T-helper 2 cell treated with Interferon-gamma antibody and Interleukin-4, amounts not matched to agents 5 μg/mL and 100 μg/mL, for 36 hours (primary cell): ENCODE data around the gene BRICD5.
"Not testable (repeated sequence)": the region's sequence is repeated elsewhere in the genome, so short reads cannot be mapped to it uniquely, and the experiment has no call there.

Experiments used
- DNase-seq: peaks from one replicate; pipeline ENCODE4 v3.0.0; 2021; ENCODE audit warnings: low spot score
- H3K27ac Mint-ChIP-seq: one replicate; pipeline ENCODE4 v1.8.0; 2021; ENCODE audit warnings: mild to moderate bottlenecking, mixed read lengths
- H3K27me3 Mint-ChIP-seq: one replicate; pipeline ENCODE4 v1.8.0; 2021; ENCODE audit warnings: low read depth, mixed read lengths
- H3K36me3 Mint-ChIP-seq: one replicate; pipeline ENCODE4 v1.8.0; 2021; ENCODE audit warnings: low read depth, mixed read lengths
- H3K4me1 Mint-ChIP-seq: one replicate; pipeline ENCODE4 v1.8.0; 2021; ENCODE audit warnings: low read depth, mixed read lengths
- H3K4me3 Mint-ChIP-seq: one replicate; pipeline ENCODE4 v1.8.0; 2022; ENCODE audit warnings: mild to moderate bottlenecking, moderate library complexity, mixed read lengths
- H3K9me3 Mint-ChIP-seq: one replicate; pipeline ENCODE4 v1.8.0; 2021; ENCODE audit warnings: mixed read lengths

Gene BRICD5

DNA sequence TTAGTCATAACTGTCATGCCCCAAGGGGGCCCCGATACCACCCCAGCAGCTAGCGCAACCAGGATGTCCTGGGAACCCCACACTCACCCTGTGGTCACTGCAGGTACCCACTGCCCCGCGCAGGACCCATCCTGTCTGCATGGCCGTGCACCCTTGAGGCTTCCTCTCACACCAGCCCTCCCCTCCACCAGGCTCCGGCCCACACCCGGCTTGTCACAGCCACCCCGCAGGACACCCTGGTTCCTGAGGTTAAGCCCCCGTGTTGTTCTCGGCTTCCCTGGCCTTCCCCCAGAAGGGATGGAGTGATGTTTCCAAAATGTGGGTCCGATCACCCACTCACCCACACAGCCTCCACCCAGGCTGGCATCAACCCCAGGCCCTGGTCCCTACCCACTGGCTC is 33.1 kb upstream of the BRICD5 start:
- H3K27ac Mint-ChIP-seq, result no peak overlapping the region

DNA sequence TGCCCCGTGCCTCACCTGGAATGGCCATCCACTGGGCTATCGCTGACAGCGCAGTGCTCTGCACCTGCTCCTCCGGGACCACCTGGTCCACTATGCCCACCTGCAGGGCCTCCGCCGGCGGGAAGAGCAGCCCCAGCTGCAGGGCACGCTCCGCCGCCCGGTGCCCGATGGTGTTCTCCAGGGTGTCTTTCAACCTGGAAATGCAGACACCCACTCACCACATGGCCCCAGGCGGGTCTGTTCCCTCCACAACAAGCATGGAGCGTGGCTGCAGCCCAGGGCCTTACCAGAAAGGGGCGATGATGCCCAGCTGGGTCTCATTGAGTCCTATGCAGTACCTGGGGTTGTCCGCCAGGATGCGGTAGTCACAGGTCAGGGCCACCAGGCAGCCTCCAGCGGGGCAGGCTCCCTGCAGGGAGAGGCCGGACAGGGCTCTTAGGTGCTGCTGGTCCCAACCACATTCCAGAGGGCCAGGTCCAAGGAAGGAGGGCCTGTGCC is 32.4 kb upstream of the BRICD5 start:
- H3K4me1 Mint-ChIP-seq, result no peaks in the 10 kb centered on the region
- no peak for DNase-seq
- H3K4me3 Mint-ChIP-seq, result no peak overlapping the region
- H3K36me3 Mint-ChIP-seq, result peaks cover 11% of the 10 kb centered on the region
- H3K27me3 Mint-ChIP-seq, result no peaks in the 10 kb centered on the region
- H3K9me3 Mint-ChIP-seq, result no peaks in the 10 kb centered on the region
- no peak overlapping the region for H3K27ac Mint-ChIP-seq

More for the DNA sequence above, 33.1 kb upstream of the BRICD5 start:
- H3K27me3 Mint-ChIP-seq, result no peaks in the 10 kb centered on the region
- peaks cover 11% of the 10 kb centered on the region for H3K36me3 Mint-ChIP-seq
- no peaks in the 10 kb centered on the region for H3K9me3 Mint-ChIP-seq
- DNase-seq, result no peak
- H3K4me3 Mint-ChIP-seq, result no peak overlapping the region
- H3K4me1 Mint-ChIP-seq, result no peaks in the 10 kb centered on the region

- Mint-ChIP-seq H3K9me3 (no peaks in the 10 kb centered on the region), H3K27me3 (no peaks in the 10 kb centered on the region), H3K27ac (no peak overlapping the region), H3K4me1 (no peaks in the 10 kb centered on the region), H3K4me3 (no peak overlapping the region), H3K36me3 (peaks cover 9% of the 10 kb centered on the region)
- no peak for DNase-seq
These were observed 31.9 kb upstream of the BRICD5 start for GRCh38 chr16:2242598-2242997.

DNA sequence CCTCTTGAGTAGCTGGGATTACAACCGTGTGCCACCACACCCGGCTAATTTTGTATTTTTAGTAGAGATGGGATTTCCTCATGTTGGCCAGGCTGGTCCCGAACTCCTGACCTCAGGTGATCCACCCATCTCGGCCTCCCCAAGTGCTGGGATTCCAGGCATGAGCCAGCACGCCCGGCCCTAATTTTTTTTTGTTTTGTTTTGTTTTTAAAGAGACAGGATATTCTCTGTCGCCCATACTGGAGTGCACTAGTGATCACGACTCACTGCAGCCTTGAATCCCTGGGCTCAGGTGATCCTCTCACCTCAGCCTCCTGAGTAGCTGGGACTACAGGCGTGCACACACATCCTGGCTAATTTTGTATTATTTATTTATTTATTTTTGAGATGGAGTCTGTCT is 29.7 kb upstream of the BRICD5 start:
- not testable (repeated sequence) for H3K4me1 Mint-ChIP-seq, H3K9me3 Mint-ChIP-seq, H3K36me3 Mint-ChIP-seq, H3K27ac Mint-ChIP-seq, H3K4me3 Mint-ChIP-seq, DNase-seq, H3K27me3 Mint-ChIP-seq

DNA sequence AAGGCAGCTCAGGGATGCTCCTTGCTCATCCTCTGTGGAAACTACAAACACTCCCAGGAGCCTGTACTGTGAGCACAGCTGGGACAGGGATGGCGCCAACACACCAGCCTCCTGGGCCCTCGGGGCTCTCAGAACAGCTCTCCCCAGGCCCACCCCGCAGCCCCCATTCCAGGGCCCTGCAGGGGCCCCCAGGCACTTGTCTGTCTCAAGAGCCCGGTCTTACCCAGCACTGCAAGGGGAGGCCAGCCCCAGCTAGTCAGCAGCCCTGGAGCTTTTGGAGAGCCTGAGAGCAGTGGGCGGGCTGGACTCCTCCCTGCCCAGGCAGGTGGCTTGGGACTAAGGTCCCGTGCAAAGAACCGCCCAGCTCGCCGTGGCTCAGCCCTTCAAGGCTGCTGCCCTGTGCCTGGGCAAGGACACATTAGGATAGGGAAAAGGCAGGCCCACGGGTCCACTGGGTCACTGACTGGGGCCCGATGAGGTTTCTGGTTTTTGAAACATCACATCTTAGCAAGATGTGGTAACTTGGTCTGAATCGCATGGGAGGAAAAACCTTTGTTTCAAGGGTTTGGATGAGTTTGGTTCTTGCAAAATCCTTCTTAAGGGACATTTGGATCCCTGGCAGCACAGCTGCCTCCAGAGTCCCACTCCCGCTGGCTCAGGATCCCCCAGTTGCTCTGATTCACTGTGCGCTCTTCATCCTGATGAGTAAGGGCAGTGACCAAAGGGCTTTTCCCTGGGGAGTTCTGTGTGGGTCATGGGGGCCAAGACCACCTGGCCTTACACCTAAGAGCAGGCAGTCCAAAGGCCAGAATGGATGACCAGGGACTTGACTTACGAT is 28.4 kb upstream of the BRICD5 start:
- Mint-ChIP-seq H3K27me3 (peaks cover 3% of the 10 kb centered on the region), H3K4me1 (no peaks in the 10 kb centered on the region), H3K36me3 (peaks cover 9% of the 10 kb centered on the region), H3K27ac (no peak overlapping the region), H3K4me3 (no peak overlapping the region), H3K9me3 (no peaks in the 10 kb centered on the region)
- no peak for DNase-seq

- H3K36me3 Mint-ChIP-seq, result peaks cover 12% of the 10 kb centered on the region
- no peak overlapping the region for H3K27ac Mint-ChIP-seq
- no peak for DNase-seq
- H3K27me3 Mint-ChIP-seq, result peaks cover 3% of the 10 kb centered on the region
- no peaks in the 10 kb centered on the region for H3K9me3 Mint-ChIP-seq
- no peak overlapping the region for H3K4me3 Mint-ChIP-seq
- no peaks in the 10 kb centered on the region for H3K4me1 Mint-ChIP-seq
These were observed 27.6 kb upstream of the BRICD5 start for GRCh38 chr16:2238150-2238837.

DNA sequence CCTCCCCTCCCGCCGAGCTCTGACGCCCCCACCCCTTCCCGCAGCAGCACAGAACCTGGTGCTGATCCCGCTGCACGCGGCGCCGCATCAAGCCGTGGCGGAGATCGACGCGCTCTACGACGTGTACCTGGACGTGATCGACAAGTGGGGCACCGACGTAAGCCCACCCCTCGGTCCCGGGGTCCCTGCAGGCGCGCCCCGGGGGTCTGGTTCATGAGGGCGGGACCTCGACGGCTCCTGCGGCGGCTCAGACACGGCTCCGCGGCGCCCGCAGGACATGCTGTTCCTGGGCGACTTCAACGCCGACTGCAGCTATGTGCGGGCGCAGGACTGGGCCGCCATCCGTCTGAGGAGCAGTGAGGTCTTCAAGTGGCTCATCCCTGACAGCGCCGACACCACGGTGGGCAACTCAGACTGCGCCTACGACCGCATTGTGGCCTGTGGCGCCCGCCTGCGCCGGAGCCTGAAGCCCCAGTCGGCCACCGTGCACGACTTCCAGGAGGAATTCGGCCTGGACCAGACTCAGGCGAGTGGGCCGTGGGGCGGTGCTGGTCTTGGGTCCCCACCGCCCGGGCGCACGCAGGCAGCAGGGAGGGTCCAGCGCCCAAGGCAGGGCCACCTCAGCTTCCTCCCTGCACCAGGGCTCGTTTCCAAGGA is 27.0 kb upstream of the BRICD5 start:
- no peak for DNase-seq
- Mint-ChIP-seq H3K4me3 (no peak overlapping the region), H3K27me3 (peaks cover 3% of the 10 kb centered on the region), H3K36me3 (peaks cover 12% of the 10 kb centered on the region), H3K4me1 (no peaks in the 10 kb centered on the region), H3K9me3 (no peaks in the 10 kb centered on the region), H3K27ac (no peak overlapping the region)

DNA sequence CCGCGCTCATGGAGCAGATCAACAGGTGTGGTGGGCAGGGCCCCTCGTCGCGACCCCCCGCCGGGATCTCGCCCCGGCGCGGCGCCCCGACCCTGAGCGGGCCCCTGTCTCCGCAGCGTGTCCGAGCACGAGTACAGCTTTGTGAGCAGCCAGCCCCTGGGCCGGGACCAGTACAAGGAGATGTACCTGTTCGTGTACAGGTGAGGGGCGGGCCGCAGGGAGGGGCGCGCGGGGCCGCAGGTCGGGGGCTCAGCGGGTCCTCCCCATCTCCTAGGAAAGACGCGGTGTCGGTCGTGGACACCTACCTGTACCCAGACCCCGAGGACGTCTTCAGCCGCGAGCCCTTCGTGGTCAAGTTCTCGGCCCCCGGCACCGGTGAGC is 26.4 kb upstream of the BRICD5 start:
- no peak overlapping the region for H3K4me3 Mint-ChIP-seq
- no peak for DNase-seq
- peaks cover 3% of the 10 kb centered on the region for H3K27me3 Mint-ChIP-seq
- peaks cover 8% of the 10 kb centered on the region for H3K36me3 Mint-ChIP-seq
- H3K4me1 Mint-ChIP-seq, result no peaks in the 10 kb centered on the region
- no peak overlapping the region for H3K27ac Mint-ChIP-seq
- no peaks in the 10 kb centered on the region for H3K9me3 Mint-ChIP-seq

DNA sequence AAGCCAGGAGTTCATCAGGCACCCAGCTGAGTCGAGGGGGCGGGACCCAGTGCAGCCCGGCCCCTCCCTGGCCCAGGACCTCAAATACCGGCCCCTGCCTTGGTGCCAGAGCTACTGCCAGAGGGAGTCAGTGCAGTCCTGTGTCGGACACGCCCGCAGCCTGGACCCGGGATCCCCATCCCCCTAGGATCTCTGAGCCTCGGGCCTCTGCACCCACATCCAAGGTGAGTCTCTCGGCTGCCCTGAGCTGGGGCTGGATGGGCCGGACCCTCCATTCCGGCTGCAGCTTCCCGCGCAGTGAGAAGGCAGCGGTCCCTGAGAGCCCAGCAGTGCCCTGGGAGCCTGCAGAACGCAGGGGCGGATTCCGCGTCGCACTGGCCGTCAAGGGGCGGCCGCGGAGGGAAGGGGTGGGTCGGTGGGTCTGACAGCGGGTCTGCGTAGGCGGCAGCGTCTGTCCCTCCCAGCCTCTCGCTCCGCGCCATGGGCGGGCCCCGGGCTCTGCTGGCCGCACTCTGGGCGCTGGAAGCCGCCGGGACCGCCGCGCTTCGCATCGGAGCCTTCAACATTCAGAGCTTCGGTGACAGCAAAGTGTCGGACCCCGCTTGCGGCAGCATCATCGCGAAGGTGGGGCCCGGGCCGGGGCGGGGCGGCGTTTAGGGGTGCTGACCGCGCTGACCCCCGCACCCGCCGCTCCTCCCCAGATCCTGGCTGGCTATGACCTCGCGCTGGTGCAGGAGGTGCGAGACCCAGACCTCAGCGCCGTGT is 25.9 kb upstream of the BRICD5 start, which contains the start of gene DNASE1L2:
Gene DNASE1L2 (plus strand): TSS at position 108 of the 765 bp plus-strand sequence. CDS start 373 bp downstream, at position 481.
- Mint-ChIP-seq H3K9me3 (no peaks in the 10 kb centered on the region), H3K4me1 (no peaks in the 10 kb centered on the region), H3K27ac (no peak within 1 kb of the TSS), H3K4me3 (no peak within 1 kb of the TSS), H3K27me3 (peaks cover 3% of the 10 kb centered on the region), H3K36me3 (peaks cover 12% of the 10 kb centered on the region)
- no peak for DNase-seq

- no peak overlapping the region for H3K4me3 Mint-ChIP-seq
- no peaks in the 10 kb centered on the region for H3K9me3 Mint-ChIP-seq
- peaks cover 3% of the 10 kb centered on the region for H3K27me3 Mint-ChIP-seq
- no peak for DNase-seq
- H3K27ac Mint-ChIP-seq, result no peak overlapping the region
- peaks cover 12% of the 10 kb centered on the region for H3K36me3 Mint-ChIP-seq
- H3K4me1 Mint-ChIP-seq, result no peaks in the 10 kb centered on the region
These were observed 25.2 kb upstream of the BRICD5 start for GRCh38 chr16:2235695-2236336.

GRCh38 chr16:2235234-2235651 is 24.6 kb upstream of the BRICD5 start:
- Mint-ChIP-seq H3K27me3 (peaks cover 3% of the 10 kb centered on the region), H3K4me3 (no peak overlapping the region), H3K9me3 (no peaks in the 10 kb centered on the region), H3K27ac (no peak overlapping the region), H3K4me1 (no peaks in the 10 kb centered on the region), H3K36me3 (peaks cover 12% of the 10 kb centered on the region)
- DNase-seq, result no peak

- Mint-ChIP-seq H3K27ac (no peak overlapping the region), H3K27me3 (peaks cover 3% of the 10 kb centered on the region), H3K4me3 (no peak overlapping the region), H3K4me1 (no peaks in the 10 kb centered on the region), H3K9me3 (no peaks in the 10 kb centered on the region), H3K36me3 (peaks cover 14% of the 10 kb centered on the region)
- no peak for DNase-seq
These were observed 24.1 kb upstream of the BRICD5 start for GRCh38 chr16:2234813-2235170.
